ENCODE measurements around the gene PCDH1.
"Not testable (repeated sequence)": the region's sequence is repeated elsewhere in the genome, so short reads cannot be mapped to it uniquely, and the experiment has no call there.

PCDH1 gene

DNA sequence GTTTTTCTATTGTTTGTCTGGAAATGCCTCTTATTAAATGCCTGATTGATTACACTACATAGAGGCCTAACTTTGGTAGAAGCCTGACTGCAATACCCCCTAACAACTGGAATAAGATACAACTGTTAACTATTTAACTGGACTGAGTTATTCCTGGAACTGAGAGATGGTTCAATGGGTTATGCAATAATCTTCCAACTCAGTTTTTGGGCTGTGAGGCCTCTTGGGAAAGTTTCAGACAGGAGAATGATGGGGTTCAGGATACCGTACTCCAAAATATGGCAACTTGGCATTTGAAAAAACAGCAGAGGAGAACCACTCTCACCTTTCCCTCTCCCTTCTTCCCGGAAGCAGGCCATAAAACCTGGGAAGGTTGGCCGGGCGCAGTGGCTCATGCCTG lies 19.2 kb upstream of the PCDH1 start:
- no peaks in the 10 kb centered on the region for H3K4me1 ChIP-seq (ENCODE audit: control insufficient read depth in 1 of 2, insufficient read depth in 2 of 2, low read length in 2 of 2)

GRCh38 chr5:141890429-141890828 lies 12.2 kb upstream of the PCDH1 start:
- H3K36me3 ChIP-seq (ENCODE audit: control insufficient read depth in 1 of 2, insufficient read depth in 2 of 2, low read length in 2 of 2): not testable (repeated sequence)

More for the DNA sequence above, 19.2 kb upstream of the PCDH1 start:
- Histone ChIP-seq H3K36me3 (ENCODE audit: control insufficient read depth in 1 of 2, insufficient read depth in 2 of 2, low read length in 2 of 2) (no peaks in the 10 kb centered on the region), H3K27ac (ENCODE audit: low read length) (no peak overlapping the region), H3K9me3 (ENCODE audit: control insufficient read depth in 1 of 2, low read length in 2 of 2) (no peaks in the 10 kb centered on the region), H3K4me3 (ENCODE audit: low read depth in 1 of 2, low read length in 2 of 2) (no peak overlapping the region), H3K27me3 (ENCODE audit: low read depth, low read length) (no peaks in the 10 kb centered on the region)

DNA sequence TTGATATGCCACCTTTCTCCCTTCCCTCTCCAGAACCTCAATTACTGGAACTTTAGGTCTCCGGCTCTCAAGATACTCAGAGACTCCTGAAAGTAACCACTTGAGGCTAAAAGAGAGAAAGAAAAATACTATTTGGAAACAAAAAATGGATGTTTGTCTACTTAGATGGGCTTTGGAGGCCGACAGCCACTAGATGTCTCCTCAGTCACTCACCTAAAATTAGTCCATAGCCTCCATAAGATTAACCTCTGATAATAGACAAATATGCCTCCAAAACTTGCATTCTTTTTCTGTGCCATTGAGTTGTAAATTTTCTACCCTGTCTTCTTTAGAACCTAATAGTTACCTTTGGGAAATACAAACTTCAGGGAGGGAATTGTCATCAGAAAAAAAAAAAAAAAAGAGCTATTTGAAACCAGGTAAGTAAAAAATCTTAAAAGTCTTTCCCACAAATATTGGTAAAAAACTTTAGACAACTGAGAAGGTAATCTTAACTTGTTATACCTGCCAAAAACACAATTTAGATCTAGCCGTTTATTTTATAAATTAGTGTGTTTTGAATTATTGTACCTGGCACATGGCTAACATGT lies 11.2 kb upstream of the PCDH1 start:
- no peak overlapping the region for H3K4me3 ChIP-seq (ENCODE audit: low read depth in 1 of 2, low read length in 2 of 2)
- peaks cover 8% of the 10 kb centered on the region for H3K27me3 ChIP-seq (ENCODE audit: low read depth, low read length)
- no peaks in the 10 kb centered on the region for H3K9me3 ChIP-seq (ENCODE audit: control insufficient read depth in 1 of 2, low read length in 2 of 2)
- H3K36me3 ChIP-seq (ENCODE audit: control insufficient read depth in 1 of 2, insufficient read depth in 2 of 2, low read length in 2 of 2): no peaks in the 10 kb centered on the region
- no peak overlapping the region for H3K27ac ChIP-seq (ENCODE audit: low read length)
- H3K4me1 ChIP-seq (ENCODE audit: control insufficient read depth in 1 of 2, insufficient read depth in 2 of 2, low read length in 2 of 2): no peaks in the 10 kb centered on the region

More at GRCh38 chr5:141890429-141890828, 12.2 kb upstream of the PCDH1 start:
- H3K9me3 ChIP-seq (ENCODE audit: control insufficient read depth in 1 of 2, low read length in 2 of 2); H3K4me1 ChIP-seq (ENCODE audit: control insufficient read depth in 1 of 2, insufficient read depth in 2 of 2, low read length in 2 of 2); H3K27me3 ChIP-seq (ENCODE audit: low read depth, low read length); H3K4me3 ChIP-seq (ENCODE audit: low read depth in 1 of 2, low read length in 2 of 2); H3K27ac ChIP-seq (ENCODE audit: low read length): not testable (repeated sequence)

DNA sequence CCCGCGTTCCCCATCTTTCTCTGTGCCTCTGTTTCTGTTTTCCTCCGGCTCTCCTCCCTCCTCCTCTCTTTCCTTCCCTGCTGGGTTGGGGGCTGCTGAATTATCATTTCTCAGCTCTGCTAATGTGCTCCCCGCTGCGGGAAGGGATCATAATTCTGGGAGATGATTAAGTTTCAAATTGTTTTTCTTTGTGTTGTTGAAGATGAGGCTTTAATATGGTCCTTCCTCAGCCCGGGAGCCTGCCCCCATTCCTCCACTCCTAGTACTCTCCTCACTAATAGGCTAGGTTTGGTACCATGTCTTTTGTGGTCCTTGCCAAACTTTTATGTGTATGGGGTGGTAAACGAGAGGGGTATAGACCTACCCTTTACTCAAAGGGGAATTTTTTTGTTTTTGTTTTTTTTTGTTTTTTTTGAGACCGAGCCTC lies 5.7 kb upstream of the PCDH1 start:
- Histone ChIP-seq H3K4me3 (ENCODE audit: low read depth in 1 of 2, low read length in 2 of 2) (peak overlapping the region in 1 of 2 donors; percentile 4), H3K27me3 (ENCODE audit: low read depth, low read length) (peaks cover 36% of the 10 kb centered on the region)

DNA sequence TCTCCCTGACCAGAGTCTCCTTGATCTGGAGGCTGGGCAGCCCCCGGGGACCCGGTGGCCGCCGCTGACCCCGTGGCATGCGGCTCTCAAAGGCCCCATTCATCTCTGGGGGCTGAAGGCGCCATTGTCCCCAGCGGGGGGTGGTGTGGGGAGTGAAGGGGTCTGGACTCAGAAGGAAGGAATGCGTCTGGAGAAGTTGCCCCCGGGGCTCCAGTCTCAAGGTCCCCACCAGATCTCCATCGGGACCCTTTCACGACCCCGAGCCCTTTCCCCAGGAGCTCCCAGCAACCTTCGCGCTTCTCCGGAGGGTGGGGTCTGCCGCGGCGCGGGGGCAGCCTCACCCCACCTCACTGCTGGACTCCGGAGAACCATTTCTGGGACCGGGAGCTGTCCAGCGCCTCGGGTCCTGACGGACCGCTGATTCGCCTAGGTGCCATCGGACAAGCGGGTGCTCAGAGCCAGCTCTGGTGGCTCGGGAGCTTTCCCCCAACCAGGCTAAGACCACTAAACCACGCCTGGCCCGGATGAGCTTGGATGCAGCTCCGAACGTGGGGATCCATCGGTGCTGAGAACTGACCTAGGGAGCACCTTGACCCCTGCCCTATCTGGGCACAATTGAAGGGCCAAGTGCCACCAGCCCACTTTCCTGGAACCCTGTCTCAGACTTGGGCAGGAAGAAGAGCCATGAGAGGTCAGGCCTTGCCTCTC lies 5.1 kb upstream of the PCDH1 start:
- Histone ChIP-seq H3K27me3 (ENCODE audit: low read depth, low read length) (peaks cover 36% of the 10 kb centered on the region), H3K4me3 (ENCODE audit: low read depth in 1 of 2, low read length in 2 of 2) (peak overlapping the region in 1 of 2 donors; percentile 4), H3K4me1 (ENCODE audit: control insufficient read depth in 1 of 2, insufficient read depth in 2 of 2, low read length in 2 of 2) (peaks cover 0 to 17% of the 10 kb centered on the region in 2 donors), H3K9me3 (ENCODE audit: control insufficient read depth in 1 of 2, low read length in 2 of 2) (no peaks in the 10 kb centered on the region), H3K27ac (ENCODE audit: low read length) (no peak overlapping the region), H3K36me3 (ENCODE audit: control insufficient read depth in 1 of 2, insufficient read depth in 2 of 2, low read length in 2 of 2) (no peaks in the 10 kb centered on the region)

More for the DNA sequence above, 5.7 kb upstream of the PCDH1 start:
- Histone ChIP-seq H3K36me3 (ENCODE audit: control insufficient read depth in 1 of 2, insufficient read depth in 2 of 2, low read length in 2 of 2) (no peaks in the 10 kb centered on the region), H3K27ac (ENCODE audit: low read length) (no peak overlapping the region), H3K9me3 (ENCODE audit: control insufficient read depth in 1 of 2, low read length in 2 of 2) (no peaks in the 10 kb centered on the region), H3K4me1 (ENCODE audit: control insufficient read depth in 1 of 2, insufficient read depth in 2 of 2, low read length in 2 of 2) (peaks cover 0 to 13% of the 10 kb centered on the region in 2 donors)

- no peak overlapping the region for H3K4me3 ChIP-seq (ENCODE audit: low read depth in 1 of 2, low read length in 2 of 2)
- no peak overlapping the region for H3K27ac ChIP-seq (ENCODE audit: low read length)
- H3K9me3 ChIP-seq (ENCODE audit: control insufficient read depth in 1 of 2, low read length in 2 of 2): no peaks in the 10 kb centered on the region
- no peaks in the 10 kb centered on the region for H3K36me3 ChIP-seq (ENCODE audit: control insufficient read depth in 1 of 2, insufficient read depth in 2 of 2, low read length in 2 of 2)
- H3K4me1 ChIP-seq (ENCODE audit: control insufficient read depth in 1 of 2, insufficient read depth in 2 of 2, low read length in 2 of 2): peaks cover 0 to 19% of the 10 kb centered on the region in 2 donors
- H3K27me3 ChIP-seq (ENCODE audit: low read depth, low read length): peaks cover 37% of the 10 kb centered on the region
These were observed 4.5 kb upstream of the PCDH1 start for GRCh38 chr5:141882594-141883183.

- Histone ChIP-seq H3K27me3 (ENCODE audit: low read depth, low read length) (peaks cover 46% of the 10 kb centered on the region), H3K4me3 (ENCODE audit: low read depth in 1 of 2, low read length in 2 of 2) (no peak overlapping the region), H3K9me3 (ENCODE audit: control insufficient read depth in 1 of 2, low read length in 2 of 2) (no peaks in the 10 kb centered on the region), H3K36me3 (ENCODE audit: control insufficient read depth in 1 of 2, insufficient read depth in 2 of 2, low read length in 2 of 2) (no peaks in the 10 kb centered on the region), H3K4me1 (ENCODE audit: control insufficient read depth in 1 of 2, insufficient read depth in 2 of 2, low read length in 2 of 2) (peaks cover 0 to 27% of the 10 kb centered on the region in 2 donors), H3K27ac (ENCODE audit: low read length) (peak overlapping the region; percentile 61)
These were observed 3.7 kb upstream of the PCDH1 start for GRCh38 chr5:141881886-141882285.

- Histone ChIP-seq H3K9me3 (ENCODE audit: control insufficient read depth in 1 of 2, low read length in 2 of 2) (no peaks in the 10 kb centered on the region), H3K27me3 (ENCODE audit: low read depth, low read length) (peaks cover 51% of the 10 kb centered on the region), H3K4me3 (ENCODE audit: low read depth in 1 of 2, low read length in 2 of 2) (no peak overlapping the region), H3K36me3 (ENCODE audit: control insufficient read depth in 1 of 2, insufficient read depth in 2 of 2, low read length in 2 of 2) (no peaks in the 10 kb centered on the region), H3K4me1 (ENCODE audit: control insufficient read depth in 1 of 2, insufficient read depth in 2 of 2, low read length in 2 of 2) (peaks cover 0 to 34% of the 10 kb centered on the region in 2 donors), H3K27ac (ENCODE audit: low read length) (peak overlapping the region; percentile 61)
These were observed 3.0 kb upstream of the PCDH1 start for GRCh38 chr5:141880961-141881801.

DNA sequence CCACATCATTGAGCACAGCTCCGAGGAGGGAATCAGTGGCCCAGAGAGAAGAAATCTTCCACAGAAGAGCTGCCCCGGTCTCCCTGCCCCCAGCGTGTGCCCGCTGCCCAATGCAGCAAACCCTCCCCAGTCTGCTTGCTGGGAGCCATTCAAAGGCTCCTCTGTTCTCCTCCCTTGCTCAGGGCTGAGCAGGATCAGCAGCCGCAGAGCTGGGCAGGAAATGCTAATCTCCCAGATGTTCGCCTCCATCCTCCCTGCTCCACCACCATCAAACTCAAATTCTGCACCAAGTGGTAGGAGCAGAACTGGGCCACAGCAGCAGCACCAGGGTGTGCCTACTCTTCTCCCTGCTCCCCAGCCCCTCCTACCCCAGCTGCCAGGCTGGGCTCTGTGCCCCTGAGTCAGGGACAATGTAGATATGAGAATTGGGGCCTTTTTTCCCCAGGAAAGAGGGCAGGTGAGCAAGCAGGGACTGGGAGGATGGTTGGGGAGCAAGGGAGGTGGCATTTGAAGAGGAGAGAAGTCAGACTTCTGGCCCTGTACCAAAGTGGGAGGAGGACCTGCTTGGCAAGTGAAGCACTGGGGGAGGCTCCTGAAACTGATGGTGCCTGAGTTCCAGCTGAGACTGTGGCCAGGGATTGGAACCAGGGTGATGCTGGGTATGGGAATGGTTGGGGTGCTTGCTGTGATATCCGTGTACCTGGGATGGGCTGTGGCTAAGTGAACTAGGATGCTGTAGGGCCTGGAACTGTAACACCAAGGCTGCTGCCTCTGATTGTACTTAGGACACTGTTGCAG lies 1.9 kb upstream of the PCDH1 start:
- H3K4me3 ChIP-seq (ENCODE audit: low read depth in 1 of 2, low read length in 2 of 2): no peak overlapping the region
- H3K4me1 ChIP-seq (ENCODE audit: control insufficient read depth in 1 of 2, insufficient read depth in 2 of 2, low read length in 2 of 2): peaks cover 0 to 39% of the 10 kb centered on the region in 2 donors
- peaks cover 49% of the 10 kb centered on the region for H3K27me3 ChIP-seq (ENCODE audit: low read depth, low read length)
- H3K27ac ChIP-seq (ENCODE audit: low read length): peak overlapping the region; percentile 39
- no peaks in the 10 kb centered on the region for H3K36me3 ChIP-seq (ENCODE audit: control insufficient read depth in 1 of 2, insufficient read depth in 2 of 2, low read length in 2 of 2)
- H3K9me3 ChIP-seq (ENCODE audit: control insufficient read depth in 1 of 2, low read length in 2 of 2): no peaks in the 10 kb centered on the region

DNA sequence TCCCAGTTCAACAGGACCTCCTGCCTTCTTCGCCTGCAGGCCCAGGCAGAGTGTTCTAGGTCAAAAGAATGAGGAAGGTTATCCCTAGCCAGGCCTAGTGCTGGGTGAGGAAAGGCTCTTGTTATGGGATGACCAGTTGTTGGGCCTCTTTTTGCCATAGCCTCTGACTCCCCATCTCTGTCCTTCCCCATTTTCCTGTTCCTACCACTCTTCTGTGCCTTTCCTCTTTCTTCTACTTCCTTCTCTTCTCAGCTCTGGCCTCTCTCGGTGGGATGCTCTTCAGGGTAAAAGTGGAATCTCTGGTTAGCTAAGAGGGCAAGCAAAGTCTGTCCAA lies 1.2 kb upstream of the PCDH1 start:
- no peaks in the 10 kb centered on the region for H3K9me3 ChIP-seq (ENCODE audit: control insufficient read depth in 1 of 2, low read length in 2 of 2)
- H3K27ac ChIP-seq (ENCODE audit: low read length): peak overlapping the region; percentile 67
- no peaks in the 10 kb centered on the region for H3K36me3 ChIP-seq (ENCODE audit: control insufficient read depth in 1 of 2, insufficient read depth in 2 of 2, low read length in 2 of 2)
- no peak overlapping the region for H3K4me3 ChIP-seq (ENCODE audit: low read depth in 1 of 2, low read length in 2 of 2)
- peaks cover 0 to 39% of the 10 kb centered on the region in 2 donors for H3K4me1 ChIP-seq (ENCODE audit: control insufficient read depth in 1 of 2, insufficient read depth in 2 of 2, low read length in 2 of 2)
- peaks cover 52% of the 10 kb centered on the region for H3K27me3 ChIP-seq (ENCODE audit: low read depth, low read length)
